Inferior parietal cortex (tissue), 1 donor: ENCODE results near the gene TPSAB1.
"Not testable (repeated sequence)": the region's sequence is repeated elsewhere in the genome, so short reads cannot be mapped to it uniquely, and the experiment has no call there.

Experiments used
- DNase-seq: peaks from one replicate; pipeline ENCODE4 v3.0.0-alpha.2; 2016; ENCODE audit errors: extremely low spot score

Gene TPSAB1

DNA sequence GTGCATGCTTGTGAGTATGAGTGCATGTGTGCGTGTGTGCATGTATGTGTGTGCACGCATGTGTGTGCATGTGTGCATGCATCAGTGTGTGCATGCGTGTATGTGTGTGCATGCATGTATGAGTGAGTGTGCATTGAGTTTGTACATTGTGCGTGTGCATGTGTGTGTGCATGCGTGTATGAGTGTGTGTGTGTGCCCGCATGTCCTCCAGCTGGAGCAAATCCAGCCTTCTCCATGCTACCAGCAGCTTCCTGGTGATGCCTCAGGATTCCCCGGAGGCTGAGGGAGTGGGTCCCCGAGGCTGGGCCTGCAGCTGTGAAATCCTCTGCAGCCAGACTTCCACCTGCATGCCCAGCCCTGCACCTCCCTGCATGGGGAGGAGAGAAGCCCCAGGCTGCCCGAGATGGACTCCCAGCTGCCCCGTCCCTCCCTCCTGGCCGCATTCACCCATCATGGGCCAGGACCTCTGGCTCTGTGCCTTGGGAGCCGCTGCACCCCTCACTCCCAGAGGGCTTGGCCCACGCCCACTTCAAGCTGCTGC is 24.7 kb downstream of the TPSAB1 start:
- no peak for DNase-seq

DNA sequence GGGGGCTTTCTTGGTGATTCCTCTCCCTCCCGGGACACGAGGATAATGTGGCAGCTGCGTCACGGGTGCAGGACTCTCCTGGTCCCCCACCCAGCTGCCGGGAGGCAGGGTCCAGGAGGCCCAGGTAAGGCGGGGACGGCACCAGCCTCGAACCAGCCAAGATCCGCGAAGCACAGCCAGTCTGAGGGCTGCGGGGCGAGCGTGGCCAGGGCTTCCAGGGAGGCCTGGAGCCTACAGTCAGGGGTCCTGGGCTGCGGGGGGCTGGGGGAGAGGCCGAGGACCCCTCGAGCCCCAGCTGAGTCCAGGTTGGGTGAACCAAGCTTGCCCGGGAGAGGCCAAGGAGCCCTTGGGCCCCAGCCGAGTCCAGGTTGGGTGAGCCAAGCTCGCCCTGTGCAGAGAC is 25.3 kb downstream of the TPSAB1 start:
- DNase-seq, result no peak

DNA sequence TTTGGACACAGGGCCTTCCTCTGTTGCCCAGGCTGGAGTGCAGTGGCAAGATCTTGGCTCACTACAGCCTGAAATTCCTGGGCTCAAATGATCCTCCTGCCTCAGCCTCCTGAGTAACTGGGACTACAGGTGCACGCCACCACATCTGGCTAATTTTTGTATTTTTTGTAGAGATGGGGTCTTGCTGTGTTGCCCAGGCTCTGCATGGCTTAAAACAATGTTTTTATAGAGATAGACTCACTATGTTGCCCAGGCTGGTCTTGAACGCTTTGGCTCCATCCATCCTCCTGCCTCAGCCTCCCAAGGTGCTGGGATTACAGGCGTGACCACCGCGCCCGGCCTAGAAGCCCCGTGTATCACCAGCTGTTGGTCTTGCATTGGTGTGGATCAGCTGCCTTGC is 28.9 kb downstream of the TPSAB1 start:
- DNase-seq, result not testable (repeated sequence)

DNA sequence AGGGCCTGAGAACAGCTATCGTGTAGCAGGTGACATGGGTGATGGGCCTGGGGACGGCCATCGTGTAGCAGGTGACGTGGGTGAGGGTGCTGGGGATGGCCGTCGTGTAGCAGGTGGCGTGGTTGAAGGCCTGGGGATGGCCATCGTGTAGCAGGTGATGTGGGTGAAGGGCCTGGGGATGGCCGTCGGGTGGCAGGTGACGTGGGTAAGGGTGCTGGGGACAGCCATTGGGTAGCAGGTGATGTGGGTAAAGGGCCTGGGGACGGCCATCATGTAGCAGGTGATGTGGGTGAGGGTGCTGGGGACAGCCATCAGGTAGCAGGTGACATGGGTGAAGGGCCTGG is 30.8 kb downstream of the TPSAB1 start:
- DNase-seq, result no peak

DNA sequence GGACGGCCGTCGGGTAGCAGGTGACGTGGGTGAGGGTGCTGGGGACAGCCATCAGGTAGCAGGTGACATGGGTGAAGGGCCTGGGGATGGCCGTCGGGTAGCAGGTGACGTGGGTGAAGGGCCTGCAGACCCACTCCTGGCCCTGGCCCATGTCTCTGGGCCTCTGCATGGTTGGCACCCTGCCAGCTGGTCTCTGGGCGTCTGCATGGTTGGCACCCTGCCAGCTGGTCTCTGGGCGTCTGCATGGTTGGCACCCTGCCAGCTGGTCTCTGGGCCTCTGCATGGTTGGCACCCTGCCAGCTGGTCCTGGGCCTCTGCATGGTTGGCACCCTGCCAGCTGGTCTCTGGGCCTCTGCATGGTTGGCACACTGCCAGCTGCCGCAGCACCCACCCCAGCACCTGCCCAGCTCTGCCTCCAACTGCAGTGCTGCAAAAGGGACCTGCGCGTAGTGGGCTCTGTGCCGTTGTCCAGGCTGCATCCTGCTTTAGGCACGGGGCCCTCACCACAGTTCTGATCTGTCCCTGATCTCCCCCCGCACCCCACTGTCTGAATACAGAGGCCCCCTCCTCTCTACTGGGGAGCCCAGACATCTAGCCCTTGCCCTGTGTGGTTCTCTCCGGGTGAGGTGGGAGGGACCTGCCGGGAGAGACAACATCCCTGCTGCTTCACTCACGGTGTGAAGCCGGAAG is 31.4 kb downstream of the TPSAB1 start:
- not testable (repeated sequence) for DNase-seq

DNA sequence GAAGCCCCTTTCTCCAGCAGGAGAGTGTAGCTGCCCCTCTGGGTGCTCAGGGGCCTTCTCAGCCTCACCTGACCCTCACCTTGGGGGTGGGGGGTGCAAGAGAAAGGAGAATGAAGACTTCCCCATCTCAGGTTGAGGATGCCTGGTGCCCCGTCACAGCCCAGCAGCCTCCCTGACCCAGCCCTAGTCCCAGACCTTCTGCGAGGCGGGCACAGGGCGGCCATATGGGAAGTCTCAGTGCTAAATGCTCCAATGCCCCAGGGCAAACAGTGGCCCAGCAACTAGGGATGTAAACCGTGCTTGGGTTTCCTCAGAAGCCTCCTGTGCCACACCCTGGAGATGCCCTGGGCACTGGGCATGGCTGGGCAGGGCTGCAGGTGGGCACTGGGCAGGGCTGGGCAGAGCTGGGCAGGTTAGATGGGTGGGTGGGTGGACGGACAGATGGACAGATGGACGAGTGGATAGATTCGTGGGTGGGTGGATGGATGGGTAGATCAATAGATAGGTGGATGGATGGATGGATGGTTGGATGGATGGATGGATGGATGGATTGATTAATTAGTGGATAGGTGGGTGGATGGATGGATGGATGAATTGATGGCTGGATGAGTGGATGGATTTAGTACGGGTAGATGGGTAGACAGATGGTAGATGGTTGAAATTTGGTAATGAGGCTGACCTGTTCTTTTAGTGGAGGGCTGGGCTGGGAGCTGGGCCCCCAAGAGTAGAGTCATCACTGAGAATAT is 32.1 kb downstream of the TPSAB1 start:
- no peak for DNase-seq

DNA sequence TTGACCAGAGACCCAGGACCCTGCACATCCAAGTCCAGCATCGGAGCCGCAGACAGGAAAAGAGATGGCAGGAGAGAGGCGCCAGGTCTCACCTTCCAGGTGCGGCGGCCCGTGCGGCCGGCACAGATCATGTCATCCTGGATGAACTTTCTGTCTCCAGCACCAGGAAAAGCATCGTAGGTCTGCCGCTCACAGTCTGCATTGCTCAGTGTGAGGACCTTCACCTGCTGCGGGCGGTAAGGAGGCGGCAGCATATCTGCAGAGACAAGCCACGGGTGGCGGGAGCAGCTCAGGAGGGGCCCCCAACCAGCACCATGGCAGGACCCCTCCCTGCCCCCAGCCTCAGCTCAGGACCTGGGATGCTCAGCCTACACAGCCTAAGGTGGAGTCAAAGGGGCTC is 33.3 kb downstream of the TPSAB1 start:
- DNase-seq, result no peak

DNA sequence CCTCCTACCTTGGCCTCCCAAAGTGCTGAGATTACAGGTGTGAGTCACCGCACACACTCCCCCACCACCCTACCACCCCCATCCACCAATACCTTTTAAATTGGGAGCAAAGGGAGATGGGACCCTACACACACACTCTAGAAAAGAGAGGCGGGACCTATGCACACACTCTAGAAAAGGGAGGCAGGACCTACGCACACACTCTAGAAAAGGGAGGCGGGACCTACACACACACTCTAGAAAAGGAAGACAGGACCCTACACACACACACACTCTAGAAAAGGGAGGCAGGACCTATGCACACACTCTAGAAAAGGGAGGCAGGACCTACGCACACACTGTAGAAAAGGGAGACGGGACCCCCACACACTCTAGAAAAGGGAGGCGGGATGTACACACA is 34.3 kb downstream of the TPSAB1 start:
- no peak for DNase-seq

DNA sequence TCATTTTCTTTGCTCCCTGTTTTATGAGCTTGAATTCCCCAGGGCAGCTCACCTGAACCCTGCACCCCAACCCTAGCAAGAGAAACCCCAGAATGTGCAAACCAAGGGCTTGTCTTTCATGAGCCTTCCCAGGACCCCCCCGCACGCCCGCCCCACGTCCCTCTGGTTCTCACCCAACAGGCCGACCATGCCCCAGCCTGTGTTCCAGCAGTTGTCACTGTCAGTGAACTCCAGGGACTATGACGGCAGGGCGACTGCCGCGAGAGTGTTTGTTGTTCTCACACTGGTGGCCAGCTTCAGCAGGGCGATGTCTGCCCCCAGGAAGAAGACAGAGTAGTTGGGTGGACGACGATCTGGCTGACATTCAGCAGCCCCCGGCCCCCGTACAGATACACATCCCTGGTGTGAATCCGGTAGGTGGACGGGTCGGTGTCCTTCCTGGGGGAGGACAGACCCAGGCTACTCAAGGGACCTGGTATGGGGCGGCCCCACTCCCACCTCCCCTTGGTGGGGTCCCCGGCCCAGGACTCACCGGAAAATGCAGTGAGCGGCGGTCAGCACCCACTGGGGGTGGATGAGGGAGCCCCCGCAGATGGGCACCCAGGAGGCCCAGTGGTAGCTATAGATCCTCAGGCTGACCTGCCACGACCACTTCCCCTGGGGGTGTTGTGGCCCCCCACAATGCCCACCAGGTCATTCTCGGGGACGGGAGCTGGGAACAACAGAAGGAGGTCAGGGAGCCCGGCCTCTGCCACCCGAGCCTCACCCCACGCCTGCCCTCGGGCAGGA is 35.5 kb downstream of the TPSAB1 start:
- no peak for DNase-seq

DNA sequence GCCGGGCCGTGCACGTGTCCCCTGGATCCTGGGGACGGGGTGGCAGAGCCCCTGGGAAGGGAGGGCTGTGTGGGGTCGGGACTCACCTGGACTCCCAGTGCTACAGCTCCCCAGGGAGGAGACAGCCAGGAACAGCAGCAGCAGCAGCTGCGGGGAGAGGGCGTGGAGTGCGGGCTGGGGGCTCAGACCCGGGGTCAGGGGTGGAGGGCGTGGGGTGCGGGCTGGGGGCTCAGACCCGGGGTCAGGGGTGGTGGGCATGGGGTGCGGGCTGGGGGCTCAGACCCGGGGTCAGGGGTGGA is 36.0 kb downstream of the TPSAB1 start:
- no peak for DNase-seq

DNA sequence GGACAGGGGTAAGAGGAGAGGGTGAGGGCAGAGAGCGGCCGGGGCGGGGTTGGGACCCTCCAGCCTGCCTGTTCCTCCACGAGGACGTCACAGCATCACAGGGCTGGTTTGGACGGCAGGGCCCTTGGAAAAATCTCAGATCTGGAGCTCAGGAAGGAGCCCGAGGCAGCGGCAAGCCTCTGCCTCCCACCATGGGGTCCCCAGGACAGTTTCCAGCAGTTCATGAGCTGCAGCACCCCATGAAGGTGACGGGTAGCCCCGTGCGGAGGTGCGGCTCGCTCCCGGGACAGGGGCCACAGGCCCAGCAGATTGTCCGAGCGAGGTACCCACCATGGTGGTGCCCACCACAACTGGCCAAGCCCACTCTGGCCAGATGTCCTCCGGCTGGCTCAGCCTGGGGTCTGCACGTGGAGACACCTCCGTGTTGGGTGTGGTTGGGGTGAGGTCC is 36.7 kb downstream of the TPSAB1 start:
- no peak for DNase-seq

DNA sequence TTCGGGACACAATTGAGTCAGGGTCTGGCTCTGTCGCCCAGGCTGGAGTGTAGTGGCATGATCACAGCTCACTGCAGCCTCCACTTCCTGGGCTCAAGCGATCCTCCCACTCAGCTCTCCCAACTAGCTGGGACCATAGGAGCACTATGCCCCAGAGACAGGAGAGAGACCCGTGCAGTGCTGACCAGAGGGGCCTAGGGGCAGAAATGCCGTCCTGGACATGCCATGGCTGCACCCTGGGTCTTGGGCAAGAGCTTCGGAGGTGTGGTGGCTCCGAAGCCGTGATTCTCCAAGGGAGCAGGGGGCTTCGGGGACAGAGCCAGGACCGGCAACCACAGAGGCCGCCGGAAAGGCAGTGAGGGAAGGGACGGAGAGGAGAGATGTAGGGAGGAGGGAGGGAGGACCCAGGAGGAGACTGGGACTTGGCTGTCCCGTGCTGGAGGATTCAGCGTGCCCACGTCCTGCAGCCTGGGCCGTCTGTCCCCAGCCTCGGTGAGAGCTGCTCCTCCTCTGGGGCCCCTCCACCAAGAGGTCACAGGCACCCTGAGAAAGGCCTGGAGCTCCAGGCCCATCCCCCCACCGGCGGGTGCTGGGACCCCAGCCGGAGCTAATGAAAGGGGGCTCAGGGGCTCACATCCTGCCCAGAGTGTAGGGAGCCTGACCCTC is 37.2 kb downstream of the TPSAB1 start:
- no peak for DNase-seq

DNA sequence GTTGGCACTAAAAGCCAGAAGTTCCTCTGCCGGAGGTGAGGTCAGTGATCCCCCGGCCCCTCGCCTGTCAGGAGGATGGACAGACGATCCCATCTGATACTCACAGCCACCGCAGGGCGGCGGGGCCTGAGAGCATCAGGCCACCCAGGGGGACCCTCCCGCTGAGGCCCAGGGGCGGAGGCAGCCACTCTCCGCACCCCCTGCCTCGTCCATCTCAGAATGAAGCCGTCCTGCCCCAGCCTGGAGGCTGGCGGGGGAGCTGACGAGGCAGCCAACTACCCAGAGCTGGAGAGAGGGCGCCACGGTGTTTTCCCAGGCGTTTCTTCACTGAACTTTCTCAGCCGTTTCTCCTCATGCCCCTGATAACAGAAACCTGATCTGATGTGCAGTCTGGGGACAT is 38.0 kb downstream of the TPSAB1 start:
- no peak for DNase-seq

DNA sequence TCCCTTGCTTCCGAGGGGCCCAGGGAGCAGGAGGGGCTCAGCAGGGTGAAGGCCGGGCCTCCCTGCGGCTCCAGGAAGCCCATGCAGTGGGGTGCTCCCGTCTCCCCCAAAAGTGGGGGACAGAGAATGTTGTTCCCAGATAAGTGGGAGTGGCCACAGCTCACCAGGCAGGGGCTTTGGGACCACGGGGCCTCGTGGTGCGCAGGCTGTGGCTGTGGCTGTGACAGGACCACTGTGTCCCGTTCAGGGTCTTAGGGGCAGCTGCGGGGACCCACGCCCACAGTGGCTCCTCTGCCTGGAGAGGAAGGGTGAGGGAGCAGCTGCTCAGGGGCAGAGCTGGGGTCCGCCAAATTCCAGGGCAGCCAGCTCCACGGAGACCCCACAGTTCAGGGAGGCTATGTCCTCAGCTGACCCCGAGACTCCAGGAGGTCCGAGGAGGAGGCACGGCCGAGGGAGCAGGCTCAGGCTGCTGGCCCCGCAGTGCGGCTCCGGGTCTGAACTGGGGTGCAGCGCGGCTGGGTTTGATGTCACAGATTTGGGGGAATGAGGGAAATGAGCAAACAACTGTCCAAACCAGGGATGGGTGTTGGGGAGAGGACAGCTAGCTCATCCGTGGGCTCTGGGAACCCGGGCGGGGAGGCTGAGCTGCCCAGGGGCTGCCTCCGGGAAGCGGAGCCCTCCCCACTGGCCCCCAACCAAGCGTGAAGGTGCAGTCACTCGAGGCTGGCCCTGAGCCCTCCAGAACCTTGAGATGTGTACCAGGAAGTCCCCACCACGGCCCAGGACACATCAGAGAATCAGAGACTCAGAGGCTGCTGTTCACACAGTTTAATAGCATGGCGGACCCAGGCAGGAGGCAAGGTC is 38.8 kb downstream of the TPSAB1 start:
- DNase-seq, result no peak

DNA sequence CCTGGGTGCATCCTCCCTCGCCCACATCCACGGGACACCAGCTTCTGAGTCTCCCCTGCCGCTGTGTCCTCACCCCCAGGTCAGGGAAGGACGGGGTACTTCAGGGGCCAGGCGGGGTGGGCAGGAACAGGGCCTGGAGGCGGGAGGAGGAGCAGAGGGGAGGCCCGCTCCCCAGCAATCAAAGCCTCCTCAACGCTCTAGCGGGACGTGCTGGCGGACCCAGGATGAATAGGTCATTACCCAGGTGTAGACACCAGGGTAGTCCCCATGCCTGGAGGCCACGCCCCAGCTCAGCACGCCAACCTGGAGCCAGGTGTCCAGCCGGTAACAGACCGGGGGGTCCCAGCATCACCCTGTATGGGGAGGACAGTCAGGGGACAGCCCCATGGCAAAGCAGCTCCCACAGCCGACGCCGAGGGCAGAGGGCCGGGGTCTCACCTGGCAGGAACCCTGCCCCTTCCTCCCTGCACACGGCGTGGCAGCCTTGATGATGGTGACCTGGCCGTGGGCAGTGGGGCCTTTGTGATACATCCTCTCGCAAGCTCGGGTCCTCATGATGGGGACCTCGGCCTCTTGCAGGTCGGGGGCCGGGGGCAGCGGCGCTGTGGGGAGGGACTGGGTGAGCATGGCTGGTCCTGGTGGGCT is 39.6 kb downstream of the TPSAB1 start:
- no peak for DNase-seq

DNA sequence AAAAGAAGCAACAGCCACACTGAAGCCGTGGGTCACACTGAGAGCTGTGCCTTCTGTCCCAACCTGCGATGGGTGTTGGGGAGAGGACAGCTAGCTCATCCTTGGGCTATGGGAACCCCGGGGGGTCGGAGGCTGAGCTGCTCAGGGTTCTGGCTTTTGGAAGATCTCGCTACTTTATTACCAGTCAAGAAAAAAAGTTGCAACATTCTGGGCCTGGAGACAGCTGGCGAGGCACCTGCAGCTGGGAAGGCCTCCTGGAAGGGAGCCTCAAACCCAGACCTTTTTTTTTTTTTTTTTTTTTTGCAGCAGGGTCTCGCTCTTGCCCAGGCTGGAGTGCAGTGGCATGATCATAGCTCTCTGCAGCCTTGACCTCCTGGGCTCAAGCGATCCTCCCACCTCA is 40.3 kb downstream of the TPSAB1 start:
- DNase-seq, result no peak

DNA sequence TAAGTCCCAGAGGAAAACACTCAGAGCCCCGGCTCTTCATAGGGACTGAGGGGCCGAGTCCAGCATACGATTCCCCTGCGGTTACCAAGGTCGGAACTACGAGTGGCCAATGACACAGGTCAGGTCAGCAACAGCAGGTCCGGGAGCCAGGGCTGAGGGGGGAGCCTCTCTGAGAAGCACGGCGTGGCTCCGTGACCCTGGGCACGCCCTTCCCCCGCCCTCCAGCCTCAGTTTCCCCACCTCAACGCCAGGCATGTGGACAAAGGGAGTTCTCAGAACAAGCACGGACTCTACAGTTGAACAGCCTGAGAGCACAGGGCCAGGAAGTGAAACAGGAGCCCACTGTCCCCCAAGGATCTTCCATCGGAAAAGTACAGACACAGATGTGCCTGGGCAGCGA is 41.0 kb downstream of the TPSAB1 start:
- no peak for DNase-seq

DNA sequence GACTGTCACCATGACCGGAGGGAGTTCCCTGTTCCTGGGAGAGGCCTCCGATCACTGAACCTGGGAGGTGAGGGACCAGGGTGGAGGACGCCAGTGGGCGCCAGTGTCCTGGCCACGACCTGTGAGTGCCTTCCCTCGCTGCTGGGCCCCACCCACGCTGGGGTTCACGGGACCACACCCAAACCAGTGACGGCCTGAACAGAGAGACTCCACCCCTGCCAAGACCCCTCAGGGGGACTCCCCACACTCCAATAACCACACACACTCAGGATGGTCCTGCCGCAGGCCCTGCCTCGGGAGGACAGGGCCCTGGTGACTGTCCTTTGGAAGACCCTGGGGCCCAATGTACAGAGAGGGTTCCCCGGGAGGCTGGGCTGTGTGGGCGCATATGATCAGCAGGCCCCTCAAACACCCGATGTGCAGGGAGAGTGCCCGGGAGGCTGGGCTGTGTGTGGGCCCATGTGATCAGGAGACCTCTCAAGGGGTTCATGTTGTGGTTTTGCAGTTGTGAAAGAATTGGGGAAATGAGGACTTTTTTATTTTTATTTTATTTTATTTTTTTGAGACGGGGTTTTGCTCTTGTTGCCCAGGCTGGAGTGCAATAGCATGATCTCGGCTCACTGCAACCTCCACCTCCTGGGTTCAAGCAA is 41.9 kb downstream of the TPSAB1 start:
- no peak for DNase-seq

DNA sequence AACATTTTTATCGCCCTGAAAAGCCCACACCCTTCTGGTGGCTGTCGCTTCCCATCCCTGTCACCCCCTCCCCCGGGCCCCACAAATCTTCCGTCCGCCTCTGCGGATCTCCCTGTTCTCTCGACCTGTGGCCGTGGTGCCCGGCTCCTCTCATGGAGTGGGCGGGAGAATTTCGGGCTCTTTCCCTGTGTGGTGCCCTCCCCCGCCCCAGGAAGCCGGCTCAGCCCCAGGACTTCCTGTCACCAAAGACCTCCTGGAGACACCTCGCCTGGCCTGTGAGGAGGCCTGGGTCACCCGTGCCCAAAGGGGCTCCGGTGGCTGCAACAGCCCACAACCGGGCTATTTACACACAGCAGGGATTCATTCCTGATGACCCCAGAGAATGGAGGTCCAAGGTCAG is 42.8 kb downstream of the TPSAB1 start:
- DNase-seq, result no peak

DNA sequence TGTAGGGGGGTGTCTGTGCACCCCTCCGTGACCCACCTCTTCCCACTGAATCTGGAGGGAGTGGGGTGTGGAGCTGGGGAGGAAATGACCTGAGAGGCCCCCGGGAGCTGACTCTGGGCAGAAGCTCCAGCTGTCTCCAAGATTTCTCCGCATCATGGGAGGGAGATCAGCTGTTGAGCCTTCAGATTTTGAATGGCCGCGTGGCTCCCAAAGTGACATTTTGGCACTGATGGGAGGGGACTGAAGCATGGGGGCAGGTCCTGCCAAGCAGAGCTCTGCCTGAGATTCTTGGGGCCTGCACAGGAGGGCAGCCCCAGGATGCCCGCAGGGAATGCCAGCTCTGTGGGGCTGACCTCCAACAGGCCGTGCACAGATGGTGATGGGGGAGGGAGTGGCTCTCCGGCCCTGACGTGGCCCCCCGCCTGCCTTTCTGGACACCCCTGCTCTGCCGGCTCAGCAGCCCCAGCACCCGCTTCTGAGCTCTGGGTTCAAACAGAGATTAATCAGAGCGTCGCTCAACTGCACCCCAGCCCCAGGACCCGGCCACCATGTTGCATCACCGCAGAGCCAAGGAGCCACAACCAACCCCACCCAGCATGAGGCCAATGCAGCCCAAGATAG is 43.6 kb downstream of the TPSAB1 start:
- DNase-seq, result no peak
